Measurements from ENCODE around the gene AP2M1.

The AP2M1 gene

GRCh38 chr3:184183679-184184078 is 9.0 kb downstream of the AP2M1 start:
- no peak for FAIRE-seq

GRCh38 chr3:184184546-184185230 is 10.0 kb downstream of the AP2M1 start:
- no peak for FAIRE-seq

- FAIRE-seq = peak; percentile 94
Observed at GRCh38 chr3:184185461-184186183, 11.0 kb downstream of the AP2M1 start.

- no peak for FAIRE-seq
Observed at GRCh38 chr3:184186184-184186901, 11.7 kb downstream of the AP2M1 start, which contains the start of gene ABCF3. ABCF3 (plus strand) TSS chr3:184186199; CDS start chr3:184186208, 9 bp downstream.

- FAIRE-seq = no peak
Observed at GRCh38 chr3:184186902-184187207, 12.2 kb downstream of the AP2M1 start.

GRCh38 chr3:184188080-184188479 is 13.4 kb downstream of the AP2M1 start:
- FAIRE-seq = no peak

- FAIRE-seq = no peak
Observed at GRCh38 chr3:184189421-184189820, 14.8 kb downstream of the AP2M1 start.

- no peak for FAIRE-seq
Observed at GRCh38 chr3:184192889-184193288, 18.2 kb downstream of the AP2M1 start.

GRCh38 chr3:184193991-184194539 is 19.4 kb downstream of the AP2M1 start:
- no peak for FAIRE-seq

- FAIRE-seq = no peak
Observed at GRCh38 chr3:184196536-184196935, 21.9 kb downstream of the AP2M1 start.

GRCh38 chr3:184198509-184198908 is 23.9 kb downstream of the AP2M1 start:
- no peak for FAIRE-seq

GRCh38 chr3:184200825-184201224 is 26.2 kb downstream of the AP2M1 start:
- FAIRE-seq = no peak

GRCh38 chr3:184203526-184203925 is 28.9 kb downstream of the AP2M1 start:
- FAIRE-seq = no peak

- FAIRE-seq = no peak
Observed at GRCh38 chr3:184209146-184209923, 34.7 kb downstream of the AP2M1 start.

- no peak for FAIRE-seq
Observed at GRCh38 chr3:184211297-184211696, 36.6 kb downstream of the AP2M1 start.

- no peak for FAIRE-seq
Observed at GRCh38 chr3:184211718-184212117, 37.1 kb downstream of the AP2M1 start.

GRCh38 chr3:184218814-184219213 is 44.2 kb downstream of the AP2M1 start:
- no peak for FAIRE-seq

- no peak for FAIRE-seq
Observed at GRCh38 chr3:184222521-184222920, 47.9 kb downstream of the AP2M1 start.

GRCh38 chr3:184223946-184224345 is 49.3 kb downstream of the AP2M1 start:
- FAIRE-seq = no peak

- FAIRE-seq = no peak
Observed at GRCh38 chr3:184227481-184227935, 52.9 kb downstream of the AP2M1 start.

GRCh38 chr3:184228376-184229137 is 53.9 kb downstream of the AP2M1 start:
- FAIRE-seq = no peak
